ENCODE results near the gene PRR11.

GRCh38 chr17:59165933-59166342 is 10.4 kb downstream of the PRR11 start:
- TF ChIP-seq, protein P1, sequence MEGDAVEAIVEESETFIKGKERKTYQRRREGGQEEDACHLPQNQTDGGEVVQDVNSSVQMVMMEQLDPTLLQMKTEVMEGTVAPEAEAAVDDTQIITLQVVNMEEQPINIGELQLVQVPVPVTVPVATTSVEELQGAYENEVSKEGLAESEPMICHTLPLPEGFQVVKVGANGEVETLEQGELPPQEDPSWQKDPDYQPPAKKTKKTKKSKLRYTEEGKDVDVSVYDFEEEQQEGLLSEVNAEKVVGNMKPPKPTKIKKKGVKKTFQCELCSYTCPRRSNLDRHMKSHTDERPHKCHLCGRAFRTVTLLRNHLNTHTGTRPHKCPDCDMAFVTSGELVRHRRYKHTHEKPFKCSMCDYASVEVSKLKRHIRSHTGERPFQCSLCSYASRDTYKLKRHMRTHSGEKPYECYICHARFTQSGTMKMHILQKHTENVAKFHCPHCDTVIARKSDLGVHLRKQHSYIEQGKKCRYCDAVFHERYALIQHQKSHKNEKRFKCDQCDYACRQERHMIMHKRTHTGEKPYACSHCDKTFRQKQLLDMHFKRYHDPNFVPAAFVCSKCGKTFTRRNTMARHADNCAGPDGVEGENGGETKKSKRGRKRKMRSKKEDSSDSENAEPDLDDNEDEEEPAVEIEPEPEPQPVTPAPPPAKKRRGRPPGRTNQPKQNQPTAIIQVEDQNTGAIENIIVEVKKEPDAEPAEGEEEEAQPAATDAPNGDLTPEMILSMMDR (IDR thresholded peaks at IDR 0.05; ENCODE audit: insufficient read depth, low read length, poor library complexity, severe bottlenecking): peak; percentile 47
- TF ChIP-seq EZH2phosphoT487 (conservative IDR thresholded peaks at IDR 0.05; ENCODE audit: low read length): no peak
